GM12865 (cell line): Measurements from ENCODE around the gene OTOP1.
"Not testable (repeated sequence)": the region's sequence is repeated elsewhere in the genome, so short reads cannot be mapped to it uniquely, and the experiment has no call there.

Experiments used
- DNase-seq: peaks from one replicate; pipeline ENCODE4 v3.0.0; 2010; ENCODE audit warnings: low read depth
- H3K4me3 ChIP-seq: 2 replicates; pipeline ENCODE4 v1.5.1; 2011; ENCODE audit warnings: mild to moderate bottlenecking, low read depth, low read length, control low read depth
- CTCF ChIP-seq: IDR thresholded peaks from 2 replicates; pipeline ENCODE4 v1.5.1; 2011; ENCODE audit warnings: low read length, control low read depth, low read depth, inconsistent platforms; ENCODE audit not compliant: insufficient read depth; ENCODE audit errors: missing control alignments

Gene OTOP1

GRCh38 chr4:4267981-4268380, 41.3 kb upstream of the OTOP1 start:
- no peak for TF ChIP-seq CTCF
- DNase-seq = no peak
- no peak overlapping the region for H3K4me3 ChIP-seq

GRCh38 chr4:4260185-4260751, 33.5 kb upstream of the OTOP1 start:
- peak; percentile 63 for DNase-seq
- peak; percentile 22 for TF ChIP-seq CTCF
- no peak overlapping the region for H3K4me3 ChIP-seq

- no peak overlapping the region for H3K4me3 ChIP-seq
- no peak for TF ChIP-seq CTCF
- DNase-seq = no peak
Observed at GRCh38 chr4:4259484-4260100, 32.9 kb upstream of the OTOP1 start.

GRCh38 chr4:4257705-4258104, 31.0 kb upstream of the OTOP1 start:
- not testable (repeated sequence) for DNase-seq, H3K4me3 ChIP-seq

GRCh38 chr4:4256799-4257198, 30.1 kb upstream of the OTOP1 start:
- DNase-seq = no peak
- TF ChIP-seq CTCF = no peak
- no peak overlapping the region for H3K4me3 ChIP-seq

- no peak overlapping the region for H3K4me3 ChIP-seq
- no peak for TF ChIP-seq CTCF
- DNase-seq = no peak
Observed at GRCh38 chr4:4254666-4255065, 27.9 kb upstream of the OTOP1 start.

GRCh38 chr4:4254199-4254598, 27.5 kb upstream of the OTOP1 start:
- H3K4me3 ChIP-seq = no peak overlapping the region
- TF ChIP-seq CTCF = no peak
- DNase-seq = no peak
